HepG2 (cell line): ENCODE results near the gene KIF25. TPM values are rescaled to one million over a fixed set of nuclear protein-coding genes. Genes with fewer than 3 reads are reported as not detected.

ENCODE experiments used
- ATAC-seq: fragments of 200-7000 bp; cut with Tn5 transposase; 3 replicates; pipeline ENCODE4 v1.9.1; 2020; ENCODE audit warnings: mild to moderate bottlenecking, moderate library complexity
- BruUV-seq: library from RNA; stranded (reverse); fragments of 400-500 nt; replicated peaks from 2 replicates; lab custom pipeline; 2021; lab: Mats Ljungman, UMichigan
- CTCF ChIA-PET: fragments of 300-600 bp; formaldehyde crosslinking; extraction: SDS; loops from one replicate; lab custom pipeline; 2021; ENCODE audit warnings: low total read pairs, inconsistent platforms, low intra/inter-chr PET ratio; lab: Yijun Ruan, JAX
- POLR2A ChIA-PET: fragments of 350-600 bp; sonication (Branson Sonifier 250); formaldehyde crosslinking; loops from one replicate; lab custom pipeline; 2020; ENCODE audit warnings: antibody characterized with exemption, inconsistent platforms; lab: Yijun Ruan, JAX
- DNase-seq: peaks from one replicate; pipeline ENCODE4 v3.0.0-alpha.2; 2015; ENCODE audit warnings: low spot score
- FAIRE-seq: peaks from 3 replicates; lab custom pipeline; 2011; peaks lifted over from hg19 to GRCh38; lab: Jason Lieb, UNC
- H2AFZ ChIP-seq: one replicate; pipeline ENCODE4 v1.6.1; 2011; ENCODE audit warnings: low read length, inconsistent platforms
- H3K27ac ChIP-seq: fragments of 300-600 bp; 3 replicates; pipeline ENCODE4 v1.8.0; 2011; ENCODE audit warnings: mixed run types, mild to moderate bottlenecking, mixed read lengths, low read length, inconsistent platforms; ENCODE audit not compliant: insufficient read depth; ENCODE audit errors: extremely low read length
- H3K27me3 ChIP-seq, 2 experiments: fragments of 200-600 bp in 1 of 2; 2 replicates in 1 of 2; 3 replicates in 1 of 2; pipeline versions ENCODE4 v1.6.0 to v1.8.0; 2011; ENCODE audit warnings: low read length in 2 of 2, mild to moderate bottlenecking in 2 of 2, moderate library complexity in 2 of 2, inconsistent platforms in 1 of 2; ENCODE audit not compliant: insufficient read depth in 2 of 2, control insufficient read depth in 1 of 2
- H3K36me3 ChIP-seq, 2 experiments: fragments of 200-600 bp in 1 of 2; replicated peaks in 1 of 2; 2 replicates in 1 of 2; 3 replicates in 1 of 2; pipeline versions ENCODE4 v1.5.1 to v1.8.0; 2011; ENCODE audit warnings: low read length in 2 of 2, inconsistent platforms in 1 of 2; ENCODE audit not compliant: insufficient read depth in 2 of 2, control insufficient read depth in 1 of 2
- H3K4me1 ChIP-seq: 2 replicates; pipeline ENCODE4 v1.5.1; 2012; ENCODE audit warnings: low read length, inconsistent platforms; ENCODE audit not compliant: insufficient read depth
- H3K4me2 ChIP-seq: 2 replicates; pipeline ENCODE4 v1.6.0; 2011; ENCODE audit warnings: low read depth, low read length, inconsistent platforms
- H3K4me3 ChIP-seq, 3 experiments: fragments of 200-600 bp in 1 of 3; sonication (generic), shearing (Covaris generic) in 1 of 3; replicated peaks in 1 of 3; 2 replicates each; pipeline ENCODE4 v1.5.1; 2011 to 2016; ENCODE audit warnings: low read length in 3 of 3, inconsistent platforms in 2 of 3, low read depth in 2 of 3, mild to moderate bottlenecking in 2 of 3, control low read depth in 1 of 3, mixed read lengths in 1 of 3; ENCODE audit not compliant: insufficient read depth in 1 of 3
- H3K79me2 ChIP-seq: one replicate; pipeline ENCODE4 v1.6.1; 2011; ENCODE audit warnings: low read length, inconsistent platforms; ENCODE audit not compliant: insufficient read depth
- H3K9ac ChIP-seq: 2 replicates; pipeline ENCODE4 v1.6.0; 2011; ENCODE audit warnings: mild to moderate bottlenecking, low read depth, low read length, inconsistent platforms; ENCODE audit not compliant: insufficient read depth
- H3K9me3 ChIP-seq: 2 replicates; pipeline ENCODE4 v1.5.1; 2012; ENCODE audit warnings: mild to moderate bottlenecking, low read length
- H4K20me1 ChIP-seq: 2 replicates; pipeline ENCODE4 v1.6.0; 2011; ENCODE audit warnings: inconsistent platforms, mild to moderate bottlenecking, low read length, moderate library complexity; ENCODE audit not compliant: insufficient read depth
- FOXJ3 ChIP-seq: sonication (generic); formaldehyde crosslinking; IDR thresholded peaks from 2 replicates; pipeline ENCODE4 v1.4.0; 2020; ENCODE audit warnings: missing genetic modification reagents, mild to moderate bottlenecking, borderline replicate concordance
- FOXM1 ChIP-seq: sonication (generic); formaldehyde crosslinking; IDR thresholded peaks from 2 replicates; pipeline ENCODE4 v1.5.0; 2020; ENCODE audit warnings: missing genetic modification reagents
- LCORL ChIP-seq, 2 experiments: fragments of 450-650 bp in 1 of 2; sonication (generic) in 1 of 2; formaldehyde crosslinking in 1 of 2; IDR thresholded peaks; 2 replicates each; pipeline versions ENCODE4 v1.5.0 to v1.6.1; 2017 to 2020; ENCODE audit warnings: antibody characterized with exemption in 1 of 2, missing genetic modification reagents in 1 of 2
- MBNL3 ChIP-seq: fragments of 250-450 bp; sonication (Bioruptor Pico); conservative IDR thresholded peaks from 2 replicates; pipeline ENCODE4 v1.8.0; 2022; ENCODE audit warnings: mild to moderate bottlenecking, inconsistent platforms
- MTA3 ChIP-seq: sonication (generic); formaldehyde crosslinking; IDR thresholded peaks from 2 replicates; pipeline ENCODE4 v1.4.0; 2020; ENCODE audit warnings: missing genetic modification reagents
- MXD4 ChIP-seq: IDR thresholded peaks from 2 replicates; pipeline ENCODE4 v1.6.1; 2016; ENCODE audit warnings: mild to moderate bottlenecking, missing biosample characterization, missing genetic modification reagents
- NCOR1 ChIP-seq: fragments of 200-600 bp; sonication (generic); IDR thresholded peaks from 2 replicates; pipeline ENCODE4 v1.7.0; 2017; ENCODE audit warnings: antibody characterized with exemption, low read length, borderline replicate concordance
- NFKBIZ ChIP-seq: IDR thresholded peaks from 2 replicates; pipeline ENCODE4 v1.6.1; 2018; ENCODE audit warnings: missing genetic modification reagents, missing compliant biosample characterization
- RELA ChIP-seq: sonication (generic); formaldehyde crosslinking; IDR thresholded peaks from 2 replicates; pipeline ENCODE4 v1.4.0; 2020; ENCODE audit warnings: missing genetic modification reagents
- RNF2 ChIP-seq: fragments of 450-650 bp; conservative IDR thresholded peaks from 2 replicates; pipeline ENCODE4 v1.6.1; 2016; ENCODE audit warnings: low read depth
- SP1 ChIP-seq, 2 experiments: fragments of 450-650 bp in 1 of 2; sonication (generic) in 1 of 2; formaldehyde crosslinking in 1 of 2; IDR thresholded peaks; 2 replicates each; pipeline versions ENCODE4 v1.4.0 to v1.6.1; 2016 to 2020; ENCODE audit warnings: missing genetic modification reagents in 1 of 2
- TCF12 ChIP-seq, 2 experiments: fragments of 450-650 bp in 1 of 2; sonication (generic) in 1 of 2; formaldehyde crosslinking in 1 of 2; IDR thresholded peaks; 2 replicates each; pipeline versions ENCODE4 v1.6.1 to v1.8.0; 2017 to 2022; ENCODE audit warnings: antibody characterized with exemption in 1 of 2, mild to moderate bottlenecking in 1 of 2, missing genetic modification reagents in 1 of 2, moderate library complexity in 1 of 2
- ZFP90 ChIP-seq: sonication (generic); formaldehyde crosslinking; IDR thresholded peaks from 2 replicates; pipeline ENCODE4 v1.8.0; 2022; ENCODE audit warnings: missing genetic modification reagents, mild to moderate bottlenecking, inconsistent platforms, borderline replicate concordance
- ZKSCAN8 ChIP-seq: IDR thresholded peaks from 2 replicates; pipeline ENCODE4 v1.6.1; 2016; ENCODE audit warnings: borderline replicate concordance, missing genetic modification reagents, missing compliant biosample characterization
- ZNF138 ChIP-seq: sonication (generic); formaldehyde crosslinking; IDR thresholded peaks from 2 replicates; pipeline ENCODE4 v1.5.0; 2020; ENCODE audit warnings: mild to moderate bottlenecking, low read depth, missing genetic modification reagents
- ZNF484 ChIP-seq: sonication (generic); formaldehyde crosslinking; IDR thresholded peaks from 2 replicates; pipeline ENCODE4 v1.5.1; 2020; ENCODE audit warnings: mild to moderate bottlenecking, low read depth, missing genetic modification reagents, borderline replicate concordance
- ZNF672 ChIP-seq: sonication (generic); formaldehyde crosslinking; IDR thresholded peaks from 2 replicates; pipeline ENCODE4 v1.8.1; 2022; ENCODE audit warnings: missing genetic modification reagents
- ZSCAN30 ChIP-seq: sonication (generic); formaldehyde crosslinking; IDR thresholded peaks from 2 replicates; pipeline ENCODE4 v1.5.0; 2020; ENCODE audit warnings: mild to moderate bottlenecking, missing genetic modification reagents
- WGBS: methylation state at CpG from one replicate; pipeline ENCODE4 v1.1.6; 2017; ENCODE audit warnings: low lambda C conversion rate; 5-methylcytosine and 5-hydroxymethylcytosine counted together
- in situ Hi-C: cut with HindIII; loops from 2 replicates; pipeline ENCODE4 v1.10.0; 2017; ENCODE audit warnings: low pct_unique_long_range_greater_than_20kb; ENCODE audit not compliant: extremely low pct_ligation_motif_present
- intact Hi-C: fragments of 100-400 bp; cut with micrococcal nuclease; formaldehyde crosslinking; loops from one replicate; pipeline ENCODE4 v1.10.0; 2022; ENCODE audit not compliant: unreplicated experiment
- polyA plus RNA-seq, 8 experiments: library from polyadenylated mRNA; depleted of rRNA in 3 of 8; stranded (reverse) in 7 of 8; unstranded in 1 of 8; fragments of >200 nt; fragmentation: Illumina TruSeq in 4 of 8; extraction: Trizol in 4 of 8; gene quantifications; 2 replicates each; pipeline versions ENCODE4 v1.2.1 to v1.2.3, GENCODE V29; 2011 to 2016; ENCODE audit warnings: low read depth in 4 of 8, missing spikeins in 1 of 8, mixed read lengths in 1 of 8; ENCODE audit not compliant: insufficient read depth in 1 of 8
- total RNA-seq, 5 experiments: library from RNA; depleted of rRNA; stranded (reverse); fragments of >200 nt; fragmentation: Illumina TruSeq; extraction: Trizol; gene quantifications; 2 replicates each; pipeline ENCODE4 v1.2.3, GENCODE V29; 2016; ENCODE audit warnings: low read depth in 1 of 5
- TF ChIP-seq, protein P1 (sequence below): sonication (generic); formaldehyde crosslinking; IDR thresholded peaks from 2 replicates; pipeline ENCODE4 v1.5.0; 2020; ENCODE audit warnings: mild to moderate bottlenecking, missing genetic modification reagents, borderline replicate concordance

Gene KIF25
- total and polyA plus RNA-seq, 2 of the 13 experiments (the other 11 are each of a cell fraction or from before 2014, with no cell fraction given), result not detected

DNA sequence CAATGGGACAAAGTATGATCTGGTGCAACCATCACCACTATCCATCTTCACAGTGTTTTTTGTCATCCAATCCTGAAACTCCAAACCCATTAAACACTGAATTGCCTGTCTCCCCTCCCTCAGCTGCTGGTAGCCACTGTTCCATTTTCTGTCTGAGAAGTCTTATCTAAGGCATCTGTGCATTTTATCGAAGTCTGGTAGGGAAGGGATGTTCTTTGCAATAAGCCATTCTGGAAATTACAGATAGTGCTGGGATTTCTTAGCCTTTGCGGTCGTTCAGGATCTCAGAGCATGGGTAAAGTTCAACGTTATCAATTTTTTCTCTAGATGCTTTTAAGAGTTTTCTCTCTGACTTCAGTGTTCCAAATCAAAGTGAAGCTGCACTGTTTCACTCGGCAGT is 24.1 kb downstream of the KIF25 start:
- BruUV-seq, result no TSS peak
- Histone ChIP-seq H3K4me2 (no peak overlapping the region), H3K4me3 (no peak overlapping the region), H3K27ac (no peak overlapping the region), H3K79me2 (no peaks in the 10 kb centered on the region), H3K36me3 (no peaks in the 10 kb centered on the region), H3K4me1 (peaks cover 49% of the 10 kb centered on the region), H2AFZ (no peak overlapping the region), H3K9me3 (no peaks in the 10 kb centered on the region), H4K20me1 (no peaks in the 10 kb centered on the region), H3K27me3 (peaks cover 0 to 9% of the 10 kb centered on the region in 2 experiments; a peak in 2 of 5 replicates), H3K9ac (no peak overlapping the region)
- in situ Hi-C loops, result no loop called here
- FAIRE-seq (no peak), DNase-seq (no peak), ATAC-seq (no peak)
- POLR2A ChIA-PET, result no interaction called here
- intact Hi-C loops, result no loop called here
- CTCF ChIA-PET, result no interaction called here
- 29% methylated on average over 5 of the region's 5 CpGs for WGBS
- TF ChIP-seq TCF12 (IDR thresholded peaks at IDR 0.05), result no peak
- TF ChIP-seq TCF12 (CRISPR knock-in tag; IDR thresholded peaks at IDR 0.05), result no peak
- no peak for TF ChIP-seq FOXM1 (CRISPR knock-in tag)
- TF ChIP-seq LCORL (IDR thresholded peaks at IDR 0.05), result no peak
- no peak for TF ChIP-seq LCORL (CRISPR knock-in tag; IDR thresholded peaks at IDR 0.05)
- no peak for TF ChIP-seq MBNL3 (CRISPR knock-in tag)
- no peak for TF ChIP-seq ZKSCAN8 (CRISPR knock-in tag)
- no peak for TF ChIP-seq ZSCAN30
- no peak for TF ChIP-seq NCOR1
- TF ChIP-seq, protein P1, sequence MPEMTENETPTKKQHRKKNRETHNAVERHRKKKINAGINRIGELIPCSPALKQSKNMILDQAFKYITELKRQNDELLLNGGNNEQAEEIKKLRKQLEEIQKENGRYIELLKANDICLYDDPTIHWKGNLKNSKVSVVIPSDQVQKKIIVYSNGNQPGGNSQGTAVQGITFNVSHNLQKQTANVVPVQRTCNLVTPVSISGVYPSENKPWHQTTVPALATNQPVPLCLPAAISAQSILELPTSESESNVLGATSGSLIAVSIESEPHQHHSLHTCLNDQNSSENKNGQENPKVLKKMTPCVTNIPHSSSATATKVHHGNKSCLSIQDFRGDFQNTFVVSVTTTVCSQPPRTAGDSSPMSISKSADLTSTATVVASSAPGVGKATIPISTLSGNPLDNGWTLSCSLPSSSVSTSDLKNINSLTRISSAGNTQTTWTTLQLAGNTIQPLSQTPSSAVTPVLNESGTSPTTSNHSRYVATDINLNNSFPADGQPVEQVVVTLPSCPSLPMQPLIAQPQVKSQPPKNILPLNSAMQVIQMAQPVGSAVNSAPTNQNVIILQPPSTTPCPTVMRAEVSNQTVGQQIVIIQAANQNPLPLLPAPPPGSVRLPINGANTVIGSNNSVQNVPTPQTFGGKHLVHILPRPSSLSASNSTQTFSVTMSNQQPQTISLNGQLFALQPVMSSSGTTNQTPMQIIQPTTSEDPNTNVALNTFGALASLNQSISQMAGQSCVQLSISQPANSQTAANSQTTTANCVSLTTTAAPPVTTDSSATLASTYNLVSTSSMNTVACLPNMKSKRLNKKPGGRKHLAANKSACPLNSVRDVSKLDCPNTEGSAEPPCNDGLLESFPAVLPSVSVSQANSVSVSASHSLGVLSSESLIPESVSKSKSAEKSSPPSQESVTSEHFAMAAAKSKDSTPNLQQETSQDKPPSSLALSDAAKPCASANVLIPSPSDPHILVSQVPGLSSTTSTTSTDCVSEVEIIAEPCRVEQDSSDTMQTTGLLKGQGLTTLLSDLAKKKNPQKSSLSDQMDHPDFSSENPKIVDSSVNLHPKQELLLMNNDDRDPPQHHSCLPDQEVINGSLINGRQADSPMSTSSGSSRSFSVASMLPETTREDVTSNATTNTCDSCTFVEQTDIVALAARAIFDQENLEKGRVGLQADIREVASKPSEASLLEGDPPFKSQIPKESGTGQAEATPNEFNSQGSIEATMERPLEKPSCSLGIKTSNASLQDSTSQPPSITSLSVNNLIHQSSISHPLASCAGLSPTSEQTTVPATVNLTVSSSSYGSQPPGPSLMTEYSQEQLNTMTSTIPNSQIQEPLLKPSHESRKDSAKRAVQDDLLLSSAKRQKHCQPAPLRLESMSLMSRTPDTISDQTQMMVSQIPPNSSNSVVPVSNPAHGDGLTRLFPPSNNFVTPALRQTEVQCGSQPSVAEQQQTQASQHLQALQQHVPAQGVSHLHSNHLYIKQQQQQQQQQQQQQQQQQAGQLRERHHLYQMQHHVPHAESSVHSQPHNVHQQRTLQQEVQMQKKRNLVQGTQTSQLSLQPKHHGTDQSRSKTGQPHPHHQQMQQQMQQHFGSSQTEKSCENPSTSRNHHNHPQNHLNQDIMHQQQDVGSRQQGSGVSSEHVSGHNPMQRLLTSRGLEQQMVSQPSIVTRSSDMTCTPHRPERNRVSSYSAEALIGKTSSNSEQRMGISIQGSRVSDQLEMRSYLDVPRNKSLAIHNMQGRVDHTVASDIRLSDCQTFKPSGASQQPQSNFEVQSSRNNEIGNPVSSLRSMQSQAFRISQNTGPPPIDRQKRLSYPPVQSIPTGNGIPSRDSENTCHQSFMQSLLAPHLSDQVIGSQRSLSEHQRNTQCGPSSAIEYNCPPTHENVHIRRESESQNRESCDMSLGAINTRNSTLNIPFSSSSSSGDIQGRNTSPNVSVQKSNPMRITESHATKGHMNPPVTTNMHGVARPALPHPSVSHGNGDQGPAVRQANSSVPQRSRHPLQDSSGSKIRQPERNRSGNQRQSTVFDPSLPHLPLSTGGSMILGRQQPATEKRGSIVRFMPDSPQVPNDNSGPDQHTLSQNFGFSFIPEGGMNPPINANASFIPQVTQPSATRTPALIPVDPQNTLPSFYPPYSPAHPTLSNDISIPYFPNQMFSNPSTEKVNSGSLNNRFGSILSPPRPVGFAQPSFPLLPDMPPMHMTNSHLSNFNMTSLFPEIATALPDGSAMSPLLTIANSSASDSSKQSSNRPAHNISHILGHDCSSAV (CRISPR knock-in tag), result no peak
- no peak for TF ChIP-seq ZNF484 (CRISPR knock-in tag)
- no peak for TF ChIP-seq RELA (CRISPR knock-in tag)
- no peak for TF ChIP-seq RNF2
- no peak for TF ChIP-seq ZFP90 (CRISPR knock-in tag)
- no peak for TF ChIP-seq MXD4
- TF ChIP-seq ZNF138 (CRISPR knock-in tag), result no peak
- no peak for TF ChIP-seq MTA3
- TF ChIP-seq ZNF672 (CRISPR knock-in tag), result no peak
- no peak for TF ChIP-seq SP1 (IDR thresholded peaks at IDR 0.05)
- no peak for TF ChIP-seq SP1 (CRISPR knock-in tag; IDR thresholded peaks at IDR 0.05)
- no peak for TF ChIP-seq NFKBIZ (CRISPR knock-in tag)
- TF ChIP-seq FOXJ3, result no peak
